Glutamatergic neuron (in vitro differentiated cells): ENCODE results near the gene PHYHD1. TPM values are rescaled to one million over a fixed set of nuclear protein-coding genes. Genes with fewer than 3 reads are reported as not detected.

ENCODE experiments used
- DNase-seq: peaks from one replicate; pipeline ENCODE4 v3.0.0; 2022
- H3K27ac Mint-ChIP-seq: one replicate; pipeline ENCODE4 v1.8.0; 2020; ENCODE audit warnings: mild to moderate bottlenecking, mixed read lengths, inconsistent platforms; ENCODE audit not compliant: unreplicated experiment
- H3K27me3 Mint-ChIP-seq: one replicate; pipeline ENCODE4 v1.8.0; 2020; ENCODE audit warnings: mild to moderate bottlenecking, moderate library complexity, mixed read lengths, inconsistent platforms; ENCODE audit not compliant: unreplicated experiment
- H3K36me3 Mint-ChIP-seq: one replicate; pipeline ENCODE4 v1.8.0; 2020; ENCODE audit warnings: mild to moderate bottlenecking, mixed read lengths, inconsistent platforms; ENCODE audit not compliant: unreplicated experiment
- H3K4me1 Mint-ChIP-seq: one replicate; pipeline ENCODE4 v1.8.0; 2020; ENCODE audit warnings: mild to moderate bottlenecking, low read depth, mixed read lengths, inconsistent platforms; ENCODE audit not compliant: unreplicated experiment
- H3K4me3 Mint-ChIP-seq: one replicate; pipeline ENCODE4 v1.8.0; 2020; ENCODE audit warnings: mild to moderate bottlenecking, mixed read lengths, inconsistent platforms; ENCODE audit not compliant: unreplicated experiment
- H3K9me3 Mint-ChIP-seq: one replicate; pipeline ENCODE4 v1.8.0; 2020; ENCODE audit warnings: mild to moderate bottlenecking, moderate library complexity, mixed read lengths, inconsistent platforms; ENCODE audit not compliant: unreplicated experiment
- CTCF ChIP-seq: fragments of 200-600 bp; sonication (generic); IDR thresholded peaks from one replicate; pipeline ENCODE4 v1.5.0; 2021; ENCODE audit not compliant: partially characterized antibody, unreplicated experiment
- total RNA-seq: library from RNA; stranded (reverse); fragmentation: NEBNext Ultra II Directional; extraction: Animal tissue kit (Norgen Biotek cat#: 25700); gene quantifications from one replicate; pipeline ENCODE4 v1.2.1, GENCODE V29; 2021; ENCODE audit not compliant: unreplicated experiment

The PHYHD1 gene
- total RNA-seq, 1 donor from 2014 or later: 4.4 TPM

DNA sequence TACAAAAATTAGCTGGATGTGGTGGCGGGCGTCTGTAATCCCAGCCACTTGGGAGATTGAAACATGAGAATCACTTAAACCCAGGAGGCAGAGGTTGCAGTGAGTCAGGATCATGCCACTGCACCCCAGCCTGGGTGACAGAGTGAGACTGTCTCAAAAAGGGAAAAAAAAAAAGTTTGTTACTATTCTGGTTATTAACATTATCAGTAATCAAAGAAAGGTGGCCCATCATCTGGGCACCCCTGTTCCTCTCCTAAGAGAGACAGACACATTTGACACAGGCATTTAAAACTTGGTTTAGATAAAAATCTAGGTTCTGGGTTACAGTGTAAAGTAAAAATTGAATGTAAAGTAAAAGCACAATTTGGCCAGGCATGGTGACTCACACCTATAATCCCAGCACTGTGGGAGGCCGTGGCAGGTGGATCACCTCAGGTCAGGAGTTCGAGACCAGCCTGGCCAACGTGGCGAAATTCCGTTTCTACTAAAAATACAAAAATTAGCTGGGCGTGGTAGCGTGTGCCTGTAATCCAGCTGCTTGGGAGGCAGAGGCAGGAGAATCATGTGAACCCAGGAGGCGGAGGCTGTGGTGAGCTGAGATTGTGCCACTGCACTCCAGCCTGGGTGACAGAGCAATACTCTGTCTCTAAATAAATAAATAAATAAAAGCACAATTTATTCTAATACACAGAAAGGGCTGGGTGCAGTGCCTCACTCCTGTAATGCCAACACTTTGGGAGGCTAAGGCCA, 16.7 kb upstream of the PHYHD1 start:
- no peaks in the 10 kb centered on the region for H3K27me3 Mint-ChIP-seq

GRCh38 chr9:128905964-128906363, 14.8 kb upstream of the PHYHD1 start:
- Mint-ChIP-seq H3K27ac (no peak overlapping the region), H3K27me3 (no peaks in the 10 kb centered on the region), H3K36me3 (peaks cover 6% of the 10 kb centered on the region), H3K4me3 (no peak overlapping the region), H3K9me3 (no peaks in the 10 kb centered on the region), H3K4me1 (no peaks in the 10 kb centered on the region)
- no peak for DNase-seq
- no peak for TF ChIP-seq CTCF

More for the DNA sequence above, 16.7 kb upstream of the PHYHD1 start:
- H3K27ac Mint-ChIP-seq: peak overlapping the region; percentile 22
- no peaks in the 10 kb centered on the region for H3K9me3 Mint-ChIP-seq
- TF ChIP-seq CTCF: no peak
- no peak overlapping the region for H3K4me3 Mint-ChIP-seq
- H3K36me3 Mint-ChIP-seq: peaks cover 6% of the 10 kb centered on the region
- peaks cover 6% of the 10 kb centered on the region for H3K4me1 Mint-ChIP-seq
- no peak for DNase-seq

GRCh38 chr9:128906741-128907140, 14.0 kb upstream of the PHYHD1 start:
- Mint-ChIP-seq H3K4me1 (peaks cover 1% of the 10 kb centered on the region), H3K36me3 (peaks cover 6% of the 10 kb centered on the region), H3K27ac (peak overlapping the region; percentile 55), H3K27me3 (no peaks in the 10 kb centered on the region), H3K4me3 (no peak overlapping the region), H3K9me3 (peaks cover 2% of the 10 kb centered on the region)
- no peak for DNase-seq
- TF ChIP-seq CTCF: no peak

DNA sequence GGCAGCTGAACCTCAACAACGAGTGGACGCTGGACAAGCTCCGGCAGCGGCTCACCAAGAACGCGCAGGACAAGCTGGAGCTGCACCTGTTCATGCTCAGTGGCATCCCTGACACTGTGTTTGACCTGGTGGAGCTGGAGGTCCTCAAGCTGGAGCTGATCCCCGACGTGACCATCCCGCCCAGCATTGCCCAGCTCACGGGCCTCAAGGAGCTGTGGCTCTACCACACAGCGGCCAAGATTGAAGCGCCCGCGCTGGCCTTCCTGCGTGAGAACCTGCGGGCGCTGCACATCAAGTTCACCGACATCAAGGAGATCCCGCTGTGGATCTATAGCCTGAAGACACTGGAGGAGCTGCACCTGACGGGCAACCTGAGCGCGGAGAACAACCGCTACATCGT, 12.4 kb upstream of the PHYHD1 start:
- H3K4me3 Mint-ChIP-seq: no peak overlapping the region
- peaks cover 8% of the 10 kb centered on the region for H3K4me1 Mint-ChIP-seq
- DNase-seq: no peak
- TF ChIP-seq CTCF: no peak
- H3K27ac Mint-ChIP-seq: no peak overlapping the region
- peaks cover 3% of the 10 kb centered on the region for H3K27me3 Mint-ChIP-seq
- H3K9me3 Mint-ChIP-seq: peaks cover 5% of the 10 kb centered on the region
- H3K36me3 Mint-ChIP-seq: peaks cover 6% of the 10 kb centered on the region

GRCh38 chr9:128909859-128910258, 10.9 kb upstream of the PHYHD1 start:
- Mint-ChIP-seq H3K4me3 (no peak overlapping the region), H3K27ac (no peak overlapping the region), H3K36me3 (peaks cover 6% of the 10 kb centered on the region), H3K27me3 (peaks cover 3% of the 10 kb centered on the region), H3K9me3 (peaks cover 5% of the 10 kb centered on the region), H3K4me1 (peaks cover 8% of the 10 kb centered on the region)
- DNase-seq: no peak
- no peak for TF ChIP-seq CTCF
